Endothelial cell of umbilical vein (primary cell): ENCODE measurements around the gene ERVW-1.
"Not testable (repeated sequence)": the region's sequence is repeated elsewhere in the genome, so short reads cannot be mapped to it uniquely, and the experiment has no call there.

Experiments
- CTCF ChIP-seq, 2 donors: IDR thresholded peaks; 1 replicate in 1 of 2; 2 replicates in 1 of 2; pipeline ENCODE4 v1.5.1; 2011; ENCODE audit warnings: low read length in 2 of 2, mild to moderate bottlenecking in 2 of 2, moderate library complexity in 2 of 2, control low read depth in 1 of 2, inconsistent platforms in 1 of 2, low read depth in 1 of 2; ENCODE audit not compliant: insufficient read depth in 1 of 2; ENCODE audit errors: extremely low read depth in 1 of 2
- EZH2 ChIP-seq: IDR thresholded peaks from 2 replicates; pipeline ENCODE4 v1.6.1; 2012; ENCODE audit warnings: borderline replicate concordance, low read depth, mild to moderate bottlenecking, moderate library complexity, low read length, inconsistent platforms; ENCODE audit not compliant: severe bottlenecking
- POLR2AphosphoS5 ChIP-seq: IDR thresholded peaks from 2 replicates; pipeline ENCODE4 v1.6.1; 2012; ENCODE audit warnings: low read depth, mild to moderate bottlenecking, control low read depth, low read length, moderate library complexity; ENCODE audit not compliant: insufficient read depth

- not testable (repeated sequence) for TF ChIP-seq CTCF (IDR thresholded peaks at IDR 0.05; ENCODE audit: extremely low read depth in 1 of 2, insufficient read depth in 1 of 2, low read depth in 1 of 2, low read length in 2 of 2); EZH2; POLR2AphosphoS5
Observed at GRCh38 chr7:92484226-92484625, 6.5 kb upstream of the ERVW-1 start.
